Osteocyte (in vitro differentiated cells): Measurements from ENCODE around the gene ZMAT3. TPM values are rescaled to one million over a fixed set of nuclear protein-coding genes. Genes with fewer than 3 reads are reported as not detected.

Experiments used
- DNase-seq: peaks from one replicate; pipeline ENCODE4 v3.0.0; 2021; ENCODE audit warnings: mixed read lengths; ENCODE audit not compliant: unreplicated experiment; ENCODE audit errors: extremely low spot score
- H3K27ac Mint-ChIP-seq: one replicate; pipeline ENCODE4 v1.8.0; 2021; ENCODE audit warnings: mild to moderate bottlenecking, mixed read lengths; ENCODE audit not compliant: unreplicated experiment
- H3K27me3 Mint-ChIP-seq: one replicate; pipeline ENCODE4 v1.8.0; 2021; ENCODE audit warnings: mixed read lengths; ENCODE audit not compliant: unreplicated experiment
- H3K36me3 Mint-ChIP-seq: one replicate; pipeline ENCODE4 v1.8.0; 2021; ENCODE audit warnings: mixed read lengths; ENCODE audit not compliant: unreplicated experiment
- H3K4me1 Mint-ChIP-seq: one replicate; pipeline ENCODE4 v1.8.0; 2021; ENCODE audit warnings: mixed read lengths; ENCODE audit not compliant: unreplicated experiment
- H3K4me3 Mint-ChIP-seq: one replicate; pipeline ENCODE4 v1.8.0; 2021; ENCODE audit warnings: mild to moderate bottlenecking, moderate library complexity, mixed read lengths; ENCODE audit not compliant: unreplicated experiment
- H3K9me3 Mint-ChIP-seq: one replicate; pipeline ENCODE4 v1.8.0; 2021; ENCODE audit warnings: mixed read lengths; ENCODE audit not compliant: unreplicated experiment
- CTCF ChIP-seq: fragments of 200-600 bp; sonication (generic); IDR thresholded peaks from 2 replicates; pipeline ENCODE4 v1.5.0; 2021; ENCODE audit warnings: antibody characterized with exemption, mild to moderate bottlenecking, moderate library complexity
- total RNA-seq: library from RNA; stranded (reverse); gene quantifications from 2 replicates; pipeline ENCODE4 v1.2.1, GENCODE V29; 2021

ZMAT3 gene
- total RNA-seq, 1 donor from 2014 or later: 96.9 TPM

GRCh38 chr3:179029096-179029495, 42.5 kb downstream of the ZMAT3 start:
- H3K27me3 Mint-ChIP-seq: no peaks in the 10 kb centered on the region
- H3K27ac Mint-ChIP-seq: no peak overlapping the region
- no peak for TF ChIP-seq CTCF
- H3K9me3 Mint-ChIP-seq: no peaks in the 10 kb centered on the region
- peaks cover 21% of the 10 kb centered on the region for H3K36me3 Mint-ChIP-seq
- no peak overlapping the region for H3K4me3 Mint-ChIP-seq
- DNase-seq: no peak
- H3K4me1 Mint-ChIP-seq: peaks cover 32% of the 10 kb centered on the region

- peaks cover 26% of the 10 kb centered on the region for H3K4me1 Mint-ChIP-seq
- H3K4me3 Mint-ChIP-seq: no peak overlapping the region
- H3K27me3 Mint-ChIP-seq: no peaks in the 10 kb centered on the region
- DNase-seq: no peak
- no peaks in the 10 kb centered on the region for H3K9me3 Mint-ChIP-seq
- H3K27ac Mint-ChIP-seq: no peak overlapping the region
- no peak for TF ChIP-seq CTCF
- H3K36me3 Mint-ChIP-seq: peaks cover 24% of the 10 kb centered on the region
Observed at GRCh38 chr3:179028408-179028807, 43.2 kb downstream of the ZMAT3 start.

- TF ChIP-seq CTCF: no peak
- peak overlapping the region; percentile 40 for H3K27ac Mint-ChIP-seq
- no peaks in the 10 kb centered on the region for H3K27me3 Mint-ChIP-seq
- no peak overlapping the region for H3K4me3 Mint-ChIP-seq
- H3K9me3 Mint-ChIP-seq: no peaks in the 10 kb centered on the region
- peaks cover 22% of the 10 kb centered on the region for H3K4me1 Mint-ChIP-seq
- H3K36me3 Mint-ChIP-seq: peaks cover 24% of the 10 kb centered on the region
- DNase-seq: no peak
Observed at GRCh38 chr3:179027326-179027900, 44.2 kb downstream of the ZMAT3 start.

GRCh38 chr3:179026636-179027035, 45.0 kb downstream of the ZMAT3 start:
- Mint-ChIP-seq H3K36me3 (peaks cover 24% of the 10 kb centered on the region), H3K27me3 (no peaks in the 10 kb centered on the region), H3K4me3 (no peak overlapping the region), H3K9me3 (no peaks in the 10 kb centered on the region), H3K4me1 (peaks cover 24% of the 10 kb centered on the region), H3K27ac (peak overlapping the region; percentile 45)
- TF ChIP-seq CTCF: no peak
- no peak for DNase-seq

- H3K27me3 Mint-ChIP-seq: no peaks in the 10 kb centered on the region
- peak overlapping the region; percentile 15 for H3K27ac Mint-ChIP-seq
- H3K9me3 Mint-ChIP-seq: no peaks in the 10 kb centered on the region
- H3K4me3 Mint-ChIP-seq: no peak overlapping the region
- no peak for DNase-seq
- peaks cover 10% of the 10 kb centered on the region for H3K4me1 Mint-ChIP-seq
- peaks cover 39% of the 10 kb centered on the region for H3K36me3 Mint-ChIP-seq
- no peak for TF ChIP-seq CTCF
Observed at GRCh38 chr3:179021119-179021903, 50.3 kb downstream of the ZMAT3 start.
